Coronary artery (tissue), 2 donors: ENCODE results near the gene CIPC.

Source experiments
- DNase-seq: peaks from one replicate; pipeline ENCODE4 v3.0.0-alpha.2; 2017; ENCODE audit warnings: low spot score
- H3K27ac ChIP-seq, 2 donors: fragments of 200-600 bp; sonication (generic); one replicate each; pipeline ENCODE4 v1.5.1; 2016 to 2019
- H3K4me3 ChIP-seq: fragments of 200-600 bp; sonication (generic); 2 replicates; pipeline ENCODE4 v1.5.1; 2016; ENCODE audit warnings: mild to moderate bottlenecking, moderate library complexity
- TF ChIP-seq, protein P1 (sequence below): fragments of 200-600 bp; sonication (generic); IDR thresholded peaks from one replicate; pipeline ENCODE4 v1.5.1; 2019; ENCODE audit warnings: antibody characterized with exemption

CIPC gene

GRCh38 chr14:77058117-77058516 is 39.9 kb upstream of the CIPC start:
- TF ChIP-seq, protein P1, sequence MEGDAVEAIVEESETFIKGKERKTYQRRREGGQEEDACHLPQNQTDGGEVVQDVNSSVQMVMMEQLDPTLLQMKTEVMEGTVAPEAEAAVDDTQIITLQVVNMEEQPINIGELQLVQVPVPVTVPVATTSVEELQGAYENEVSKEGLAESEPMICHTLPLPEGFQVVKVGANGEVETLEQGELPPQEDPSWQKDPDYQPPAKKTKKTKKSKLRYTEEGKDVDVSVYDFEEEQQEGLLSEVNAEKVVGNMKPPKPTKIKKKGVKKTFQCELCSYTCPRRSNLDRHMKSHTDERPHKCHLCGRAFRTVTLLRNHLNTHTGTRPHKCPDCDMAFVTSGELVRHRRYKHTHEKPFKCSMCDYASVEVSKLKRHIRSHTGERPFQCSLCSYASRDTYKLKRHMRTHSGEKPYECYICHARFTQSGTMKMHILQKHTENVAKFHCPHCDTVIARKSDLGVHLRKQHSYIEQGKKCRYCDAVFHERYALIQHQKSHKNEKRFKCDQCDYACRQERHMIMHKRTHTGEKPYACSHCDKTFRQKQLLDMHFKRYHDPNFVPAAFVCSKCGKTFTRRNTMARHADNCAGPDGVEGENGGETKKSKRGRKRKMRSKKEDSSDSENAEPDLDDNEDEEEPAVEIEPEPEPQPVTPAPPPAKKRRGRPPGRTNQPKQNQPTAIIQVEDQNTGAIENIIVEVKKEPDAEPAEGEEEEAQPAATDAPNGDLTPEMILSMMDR = no peak
- Histone ChIP-seq H3K27ac (no peak overlapping the region), H3K4me3 (no peak overlapping the region)
- DNase-seq = no peak

GRCh38 chr14:77058785-77059184 is 39.3 kb upstream of the CIPC start:
- Histone ChIP-seq H3K27ac (no peak overlapping the region), H3K4me3 (no peak overlapping the region)
- no peak for DNase-seq
- TF ChIP-seq, protein P1 = no peak

- TF ChIP-seq, protein P1 = no peak
- Histone ChIP-seq H3K4me3 (no peak overlapping the region), H3K27ac (no peak overlapping the region)
- no peak for DNase-seq
Observed at GRCh38 chr14:77059276-77059915, 38.7 kb upstream of the CIPC start.

GRCh38 chr14:77061630-77062257 is 36.3 kb upstream of the CIPC start:
- no peak overlapping the region for H3K27ac ChIP-seq
- TF ChIP-seq, protein P1 = no peak
- no peak overlapping the region for H3K4me3 ChIP-seq
- DNase-seq = no peak

- H3K27ac ChIP-seq = no peak overlapping the region
- no peak for DNase-seq
- TF ChIP-seq, protein P1 = no peak
- no peak overlapping the region for H3K4me3 ChIP-seq
Observed at GRCh38 chr14:77062261-77062660, 35.8 kb upstream of the CIPC start.

GRCh38 chr14:77063571-77064171 is 34.4 kb upstream of the CIPC start:
- TF ChIP-seq, protein P1 = no peak
- H3K27ac ChIP-seq = no peak overlapping the region
- DNase-seq = no peak
- H3K4me3 ChIP-seq = no peak overlapping the region
